Sigmoid colon (tissue), 4 donors: ENCODE results near the gene STK39.

Experiments used
- CTCF ChIP-seq, 4 experiments: fragments of 450-650 bp in 3 of 4; fragments of 200-600 bp in 1 of 4; IDR thresholded peaks; one replicate each; pipeline ENCODE4 v1.5.1; 2016 to 2019; ENCODE audit warnings: antibody characterized with exemption in 4 of 4, mild to moderate bottlenecking in 3 of 4, moderate library complexity in 2 of 4
- EP300 ChIP-seq, 4 donors: sonication (generic); formaldehyde crosslinking; IDR thresholded peaks; one replicate each; pipeline ENCODE4 v1.6.1; 2017; ENCODE audit warnings: antibody characterized with exemption in 4 of 4
- POLR2A ChIP-seq, 2 donors: fragments of 450-650 bp; IDR thresholded peaks; one replicate each; pipeline ENCODE4 v1.6.1; 2016; ENCODE audit warnings: antibody characterized with exemption in 2 of 2, mild to moderate bottlenecking in 2 of 2, moderate library complexity in 2 of 2
- POLR2AphosphoS5 ChIP-seq, 4 donors: sonication (generic); formaldehyde crosslinking; IDR thresholded peaks; one replicate each; pipeline ENCODE4 v1.6.1; 2017; ENCODE audit warnings: antibody characterized with exemption in 4 of 4

- TF ChIP-seq POLR2A (IDR thresholded peaks at IDR 0.05) (no peak), EP300 (IDR thresholded peaks at IDR 0.05) (no peak), CTCF (IDR thresholded peaks at IDR 0.05) (no peak), POLR2AphosphoS5 (IDR thresholded peaks at IDR 0.05) (no peak)
Observed at GRCh38 chr2:167955264-167955906, 292.0 kb downstream of the STK39 start.
